ENCODE results near the gene ASCC3. TPM values are rescaled to one million over a fixed set of nuclear protein-coding genes. Genes with fewer than 3 reads are reported as not detected.

Gene ASCC3
- total and polyA plus RNA-seq, 2 donors (not counting 1 experiment from before 2014, with no cell fraction given), result 9.0 to 42.3 TPM

DNA sequence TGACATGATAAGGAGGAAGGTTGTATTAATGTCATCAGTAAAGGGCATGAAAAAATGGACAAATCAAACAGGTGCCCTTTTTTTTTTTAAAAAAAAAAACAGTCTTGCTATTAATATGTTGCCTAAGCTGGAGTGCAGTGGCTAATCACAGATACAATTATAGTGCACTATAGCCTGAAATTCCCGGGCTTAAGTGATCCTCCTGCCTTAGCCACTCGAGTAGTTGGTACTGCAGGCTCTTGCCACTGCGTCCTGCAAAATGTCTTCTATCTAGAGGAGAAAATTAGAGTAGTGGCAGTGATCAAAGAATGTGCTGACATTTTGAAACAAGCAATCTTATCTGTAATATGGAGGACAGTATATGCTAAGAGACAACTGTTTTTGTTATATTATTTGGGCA lies 127.7 kb downstream of the ASCC3 start:
- no peaks in the 10 kb centered on the region for H3K4me1 Mint-ChIP-seq
- no peak overlapping the region for H3K4me3 ChIP-seq (ENCODE audit: control extremely low read depth in 1 of 5, extremely low read depth in 1 of 5, insufficient read depth in 1 of 5, low read depth in 2 of 5, low read length in 4 of 5)
- no peak overlapping the region for H3K4me2 ChIP-seq (replicated peaks; ENCODE audit: low read depth, low read length, poor library complexity, severe bottlenecking)
- H3K79me2 ChIP-seq (ENCODE audit: control insufficient read depth, insufficient read depth, low read length), result no peaks in the 10 kb centered on the region
- DNase-seq (no peak), ATAC-seq (ENCODE audit: low read depth) (no peak)
- H3K9ac ChIP-seq (ENCODE audit: low read length), result no peak overlapping the region
- H3K9me3 Mint-ChIP-seq (ENCODE audit: insufficient read depth), result peaks cover 3% of the 10 kb centered on the region
- H3K9me3 ChIP-seq (ENCODE audit: control extremely low read depth in 1 of 3, control insufficient read depth in 2 of 3, insufficient read depth in 1 of 3, low read length in 2 of 3), result no peaks in the 10 kb centered on the region
- no peaks in the 10 kb centered on the region for H3K27me3 Mint-ChIP-seq
- intact Hi-C loops (cut with micrococcal nuclease), result no loop called here
- H3K27me3 ChIP-seq (replicated peaks in 1 of 4; ENCODE audit: control extremely low read depth in 1 of 4, control insufficient read depth in 3 of 4, insufficient read depth in 4 of 4, low read length in 3 of 4), result no peaks in the 10 kb centered on the region
- peaks cover 0 to 9% of the 10 kb centered on the region in 2 experiments for H3K36me3 ChIP-seq (replicated peaks in 1 of 2; ENCODE audit: control extremely low read depth in 1 of 2, control insufficient read depth in 1 of 2, extremely low read depth in 1 of 2, insufficient read depth in 2 of 2, low read length in 1 of 2)
- no peaks in the 10 kb centered on the region for H3K4me1 ChIP-seq (ENCODE audit: control insufficient read depth in 2 of 2, insufficient read depth in 2 of 2, low read length in 2 of 2)
- H3K27ac ChIP-seq (ENCODE audit: low read length in 2 of 2), result no peak overlapping the region
- CTCF ChIA-PET, result no interaction called here
- no peak overlapping the region for H2AFZ ChIP-seq (ENCODE audit: insufficient read depth, low read depth, low read length, poor library complexity, severe bottlenecking)
- no peak for TF ChIP-seq EZH2 (IDR thresholded peaks at IDR 0.05; ENCODE audit: borderline replicate concordance, insufficient read depth, low read depth, low read length, poor library complexity, severe bottlenecking)
- TF ChIP-seq, protein P1, sequence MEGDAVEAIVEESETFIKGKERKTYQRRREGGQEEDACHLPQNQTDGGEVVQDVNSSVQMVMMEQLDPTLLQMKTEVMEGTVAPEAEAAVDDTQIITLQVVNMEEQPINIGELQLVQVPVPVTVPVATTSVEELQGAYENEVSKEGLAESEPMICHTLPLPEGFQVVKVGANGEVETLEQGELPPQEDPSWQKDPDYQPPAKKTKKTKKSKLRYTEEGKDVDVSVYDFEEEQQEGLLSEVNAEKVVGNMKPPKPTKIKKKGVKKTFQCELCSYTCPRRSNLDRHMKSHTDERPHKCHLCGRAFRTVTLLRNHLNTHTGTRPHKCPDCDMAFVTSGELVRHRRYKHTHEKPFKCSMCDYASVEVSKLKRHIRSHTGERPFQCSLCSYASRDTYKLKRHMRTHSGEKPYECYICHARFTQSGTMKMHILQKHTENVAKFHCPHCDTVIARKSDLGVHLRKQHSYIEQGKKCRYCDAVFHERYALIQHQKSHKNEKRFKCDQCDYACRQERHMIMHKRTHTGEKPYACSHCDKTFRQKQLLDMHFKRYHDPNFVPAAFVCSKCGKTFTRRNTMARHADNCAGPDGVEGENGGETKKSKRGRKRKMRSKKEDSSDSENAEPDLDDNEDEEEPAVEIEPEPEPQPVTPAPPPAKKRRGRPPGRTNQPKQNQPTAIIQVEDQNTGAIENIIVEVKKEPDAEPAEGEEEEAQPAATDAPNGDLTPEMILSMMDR (IDR thresholded peaks at IDR 0.05), result no peak
- no peak overlapping the region for H3K4me3 Mint-ChIP-seq
- POLR2A ChIA-PET, result no interaction called here
- no CpG with 5 or more reads among the region's 3 CpGs for WGBS (ENCODE audit: insufficient coverage)
- H4K20me1 ChIP-seq (ENCODE audit: control insufficient read depth, insufficient read depth, low read length, poor library complexity, severe bottlenecking), result no peaks in the 10 kb centered on the region
- no peak overlapping the region for H3K27ac Mint-ChIP-seq

DNA sequence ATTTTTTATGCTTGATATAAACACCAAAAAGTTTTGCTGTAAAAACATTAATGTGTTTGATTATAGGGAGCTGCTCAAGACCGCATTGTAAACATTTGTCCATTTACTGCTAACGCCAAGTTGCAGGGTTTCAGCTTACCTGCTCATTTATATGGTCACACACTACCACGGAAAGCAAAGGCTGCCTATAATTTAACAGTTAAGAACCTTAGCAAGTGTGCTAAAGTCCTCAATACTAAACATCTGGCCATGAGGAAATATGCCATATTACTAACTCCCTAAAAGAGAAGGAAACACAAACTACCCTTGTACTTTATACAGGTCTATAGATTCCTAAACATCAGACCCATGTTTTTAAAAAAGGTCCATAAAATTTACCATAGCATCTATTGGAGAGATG lies 129.5 kb downstream of the ASCC3 start:
- H3K27me3 ChIP-seq (replicated peaks in 1 of 4; ENCODE audit: control extremely low read depth in 1 of 4, control insufficient read depth in 3 of 4, insufficient read depth in 4 of 4, low read length in 3 of 4), result no peaks in the 10 kb centered on the region
- 100% methylated on average over 1 of the region's 3 CpGs for WGBS (ENCODE audit: insufficient coverage)
- H3K4me3 Mint-ChIP-seq, result no peak overlapping the region
- H3K27ac Mint-ChIP-seq, result no peak overlapping the region
- POLR2A ChIA-PET, result no interaction called here
- no peak for ATAC-seq (ENCODE audit: low read depth)
- no peaks in the 10 kb centered on the region for H3K79me2 ChIP-seq (ENCODE audit: control insufficient read depth, insufficient read depth, low read length)
- CTCF ChIA-PET, result no interaction called here
- H3K9me3 Mint-ChIP-seq (ENCODE audit: insufficient read depth), result no peaks in the 10 kb centered on the region
- H3K4me1 Mint-ChIP-seq, result no peaks in the 10 kb centered on the region
- TF ChIP-seq, protein P1 (IDR thresholded peaks at IDR 0.05), result no peak
- no peak for TF ChIP-seq EZH2 (IDR thresholded peaks at IDR 0.05; ENCODE audit: borderline replicate concordance, insufficient read depth, low read depth, low read length, poor library complexity, severe bottlenecking)
- H3K4me2 ChIP-seq (replicated peaks; ENCODE audit: low read depth, low read length, poor library complexity, severe bottlenecking), result no peak overlapping the region
- H3K27me3 Mint-ChIP-seq, result no peaks in the 10 kb centered on the region
- no peak for DNase-seq
- H3K36me3 ChIP-seq (replicated peaks in 1 of 2; ENCODE audit: control extremely low read depth in 1 of 2, control insufficient read depth in 1 of 2, extremely low read depth in 1 of 2, insufficient read depth in 2 of 2, low read length in 1 of 2), result peaks cover 0 to 4% of the 10 kb centered on the region in 2 experiments
- H3K27ac ChIP-seq (ENCODE audit: low read length in 2 of 2), result no peak overlapping the region
- no peaks in the 10 kb centered on the region for H3K9me3 ChIP-seq (ENCODE audit: control extremely low read depth in 1 of 3, control insufficient read depth in 2 of 3, insufficient read depth in 1 of 3, low read length in 2 of 3)
- no peaks in the 10 kb centered on the region for H4K20me1 ChIP-seq (ENCODE audit: control insufficient read depth, insufficient read depth, low read length, poor library complexity, severe bottlenecking)
- H2AFZ ChIP-seq (ENCODE audit: insufficient read depth, low read depth, low read length, poor library complexity, severe bottlenecking), result no peak overlapping the region
- no peaks in the 10 kb centered on the region for H3K4me1 ChIP-seq (ENCODE audit: control insufficient read depth in 2 of 2, insufficient read depth in 2 of 2, low read length in 2 of 2)
- no peak overlapping the region for H3K9ac ChIP-seq (ENCODE audit: low read length)
- no peak overlapping the region for H3K4me3 ChIP-seq (ENCODE audit: control extremely low read depth in 1 of 5, extremely low read depth in 1 of 5, insufficient read depth in 1 of 5, low read depth in 2 of 5, low read length in 4 of 5)
- intact Hi-C loops (cut with micrococcal nuclease), result no loop called here
